Central memory CD8-positive, alpha-beta T cell (primary cell): ENCODE measurements around the gene EN2.

Experiments
- ATAC-seq: fragments of 150-1000 bp; cut with Tn5 transposase; replicated peaks from 2 replicates; pipeline ENCODE4 v1.10.0; 2022; ENCODE audit warnings: mild to moderate bottlenecking, moderate FRiP score, moderate number of reproducible peaks; ENCODE audit not compliant: poor library complexity, severe bottlenecking; ENCODE audit errors: extremely low read depth
- DNase-seq, 2 donors: peaks; one replicate each; pipeline ENCODE4 v3.0.0; 2021; ENCODE audit warnings: low spot score in 2 of 2
- H3K27ac Mint-ChIP-seq: one replicate; pipeline ENCODE4 v1.8.0; 2022; ENCODE audit warnings: low read depth, mild to moderate bottlenecking, moderate library complexity, mixed read lengths
- H3K27me3 Mint-ChIP-seq: one replicate; pipeline ENCODE4 v1.8.0; 2022; ENCODE audit warnings: mixed read lengths
- H3K36me3 Mint-ChIP-seq: one replicate; pipeline ENCODE4 v1.8.0; 2022; ENCODE audit warnings: mild to moderate bottlenecking, moderate library complexity, mixed read lengths; ENCODE audit not compliant: insufficient read depth
- H3K4me1 Mint-ChIP-seq: one replicate; pipeline ENCODE4 v1.8.0; 2022; ENCODE audit warnings: mixed read lengths
- H3K4me3 Mint-ChIP-seq: one replicate; pipeline ENCODE4 v1.8.0; 2022; ENCODE audit warnings: mild to moderate bottlenecking, moderate library complexity, mixed read lengths
- H3K9me3 Mint-ChIP-seq: one replicate; pipeline ENCODE4 v1.8.0; 2022; ENCODE audit warnings: mixed read lengths

The EN2 gene

GRCh38 chr7:155449008-155449868 is 8.7 kb upstream of the EN2 start:
- no peak for DNase-seq
- Mint-ChIP-seq H3K27ac (no peak overlapping the region), H3K4me1 (peaks cover 8% of the 10 kb centered on the region), H3K4me3 (no peak overlapping the region), H3K27me3 (peaks cover 74% of the 10 kb centered on the region), H3K36me3 (peaks cover 1% of the 10 kb centered on the region), H3K9me3 (no peaks in the 10 kb centered on the region)
- ATAC-seq, result no peak

- H3K27ac Mint-ChIP-seq, result no peak overlapping the region
- peaks cover 73% of the 10 kb centered on the region for H3K27me3 Mint-ChIP-seq
- no peak overlapping the region for H3K4me3 Mint-ChIP-seq
These were observed 7.9 kb upstream of the EN2 start for GRCh38 chr7:155449869-155450557.

GRCh38 chr7:155450558-155450969 is 7.4 kb upstream of the EN2 start:
- H3K4me1 Mint-ChIP-seq, result peaks cover 17% of the 10 kb centered on the region

More at GRCh38 chr7:155449869-155450557, 7.9 kb upstream of the EN2 start:
- ATAC-seq (no peak), DNase-seq (no peak)
- H3K36me3 Mint-ChIP-seq, result peaks cover 1% of the 10 kb centered on the region
- H3K4me1 Mint-ChIP-seq, result peaks cover 14% of the 10 kb centered on the region
- H3K9me3 Mint-ChIP-seq, result no peaks in the 10 kb centered on the region

GRCh38 chr7:155450970-155451801 is 6.7 kb upstream of the EN2 start:
- DNase-seq (no peak), ATAC-seq (no peak)
- no peak overlapping the region for H3K4me3 Mint-ChIP-seq
- no peak overlapping the region for H3K27ac Mint-ChIP-seq
- H3K36me3 Mint-ChIP-seq, result peaks cover 1% of the 10 kb centered on the region
- peaks cover 19% of the 10 kb centered on the region for H3K4me1 Mint-ChIP-seq
- peaks cover 80% of the 10 kb centered on the region for H3K27me3 Mint-ChIP-seq
- no peaks in the 10 kb centered on the region for H3K9me3 Mint-ChIP-seq

More at GRCh38 chr7:155450558-155450969, 7.4 kb upstream of the EN2 start:
- ATAC-seq, result no peak
- no peak for DNase-seq
- Mint-ChIP-seq H3K36me3 (peaks cover 1% of the 10 kb centered on the region), H3K4me3 (no peak overlapping the region), H3K27ac (no peak overlapping the region), H3K9me3 (no peaks in the 10 kb centered on the region), H3K27me3 (peaks cover 74% of the 10 kb centered on the region)

- no peaks in the 10 kb centered on the region for H3K9me3 Mint-ChIP-seq
- no peak overlapping the region for H3K27ac Mint-ChIP-seq
- H3K27me3 Mint-ChIP-seq, result peaks cover 86% of the 10 kb centered on the region
- DNase-seq, result no peak
- H3K4me1 Mint-ChIP-seq, result peaks cover 24% of the 10 kb centered on the region
- no peak overlapping the region for H3K4me3 Mint-ChIP-seq
- H3K36me3 Mint-ChIP-seq, result peaks cover 3% of the 10 kb centered on the region
- no peak for ATAC-seq
These were observed 6.1 kb upstream of the EN2 start for GRCh38 chr7:155451840-155452239.

GRCh38 chr7:155452505-155453295 is 5.2 kb upstream of the EN2 start:
- DNase-seq, result no peak
- Mint-ChIP-seq H3K4me3 (no peak overlapping the region), H3K27ac (no peak overlapping the region), H3K4me1 (peaks cover 25% of the 10 kb centered on the region), H3K36me3 (peaks cover 5% of the 10 kb centered on the region), H3K27me3 (peaks cover 82% of the 10 kb centered on the region), H3K9me3 (no peaks in the 10 kb centered on the region)
- ATAC-seq, result no peak

- no peak for DNase-seq
- H3K4me3 Mint-ChIP-seq, result no peak overlapping the region
- H3K27me3 Mint-ChIP-seq, result peaks cover 74% of the 10 kb centered on the region
- no peaks in the 10 kb centered on the region for H3K9me3 Mint-ChIP-seq
- peaks cover 18% of the 10 kb centered on the region for H3K4me1 Mint-ChIP-seq
- ATAC-seq, result no peak
- peaks cover 7% of the 10 kb centered on the region for H3K36me3 Mint-ChIP-seq
- H3K27ac Mint-ChIP-seq, result no peak overlapping the region
These were observed 4.4 kb upstream of the EN2 start for GRCh38 chr7:155453296-155454182.

GRCh38 chr7:155454183-155455112 is 3.5 kb upstream of the EN2 start:
- DNase-seq (no peak), ATAC-seq (no peak)
- Mint-ChIP-seq H3K4me1 (peaks cover 22% of the 10 kb centered on the region), H3K9me3 (no peaks in the 10 kb centered on the region), H3K36me3 (peaks cover 9% of the 10 kb centered on the region), H3K4me3 (no peak overlapping the region), H3K27me3 (peaks cover 72% of the 10 kb centered on the region), H3K27ac (no peak overlapping the region)

GRCh38 chr7:155455132-155455693 is 2.7 kb upstream of the EN2 start:
- peaks cover 9% of the 10 kb centered on the region for H3K36me3 Mint-ChIP-seq
- no peak for ATAC-seq
- DNase-seq, result no peak
- no peak overlapping the region for H3K27ac Mint-ChIP-seq
- peaks cover 76% of the 10 kb centered on the region for H3K27me3 Mint-ChIP-seq
- no peaks in the 10 kb centered on the region for H3K9me3 Mint-ChIP-seq
- no peak overlapping the region for H3K4me3 Mint-ChIP-seq
- peaks cover 28% of the 10 kb centered on the region for H3K4me1 Mint-ChIP-seq
